WTC11 (cell line): ENCODE data around the gene TRIM29.

Experiments
- CDX4 ChIP-seq: fragments of 250-450 bp; sonication (Bioruptor Pico); IDR thresholded peaks from 2 replicates; pipeline ENCODE4 v1.9.0; 2021; ENCODE audit warnings: moderate library complexity, mild to moderate bottlenecking, inconsistent platforms, borderline replicate concordance
- CTCF ChIP-seq: fragments of 200-600 bp; IDR thresholded peaks from 2 replicates; pipeline ENCODE4 v1.8.0; 2022; ENCODE audit warnings: antibody characterized with exemption
- ETV6 ChIP-seq: sonication (generic); formaldehyde crosslinking; IDR thresholded peaks from 2 replicates; pipeline ENCODE4 v1.8.1; 2022; ENCODE audit warnings: mild to moderate bottlenecking, missing genetic modification reagents
- ZNF232 ChIP-seq: sonication (generic); formaldehyde crosslinking; IDR thresholded peaks from 2 replicates; pipeline ENCODE4 v1.8.0; 2022; ENCODE audit warnings: mild to moderate bottlenecking, missing genetic modification reagents
- TF ChIP-seq, protein P1 (sequence below): sonication (generic); formaldehyde crosslinking; IDR thresholded peaks from 2 replicates; pipeline ENCODE4 v1.8.1; 2022; ENCODE audit warnings: low read depth, missing genetic modification reagents, borderline replicate concordance
- TF ChIP-seq, protein P2 (sequence below): sonication (generic); formaldehyde crosslinking; IDR thresholded peaks from 2 replicates; pipeline ENCODE4 v1.8.1; 2022; ENCODE audit warnings: missing genetic modification reagents, borderline replicate concordance

DNA sequence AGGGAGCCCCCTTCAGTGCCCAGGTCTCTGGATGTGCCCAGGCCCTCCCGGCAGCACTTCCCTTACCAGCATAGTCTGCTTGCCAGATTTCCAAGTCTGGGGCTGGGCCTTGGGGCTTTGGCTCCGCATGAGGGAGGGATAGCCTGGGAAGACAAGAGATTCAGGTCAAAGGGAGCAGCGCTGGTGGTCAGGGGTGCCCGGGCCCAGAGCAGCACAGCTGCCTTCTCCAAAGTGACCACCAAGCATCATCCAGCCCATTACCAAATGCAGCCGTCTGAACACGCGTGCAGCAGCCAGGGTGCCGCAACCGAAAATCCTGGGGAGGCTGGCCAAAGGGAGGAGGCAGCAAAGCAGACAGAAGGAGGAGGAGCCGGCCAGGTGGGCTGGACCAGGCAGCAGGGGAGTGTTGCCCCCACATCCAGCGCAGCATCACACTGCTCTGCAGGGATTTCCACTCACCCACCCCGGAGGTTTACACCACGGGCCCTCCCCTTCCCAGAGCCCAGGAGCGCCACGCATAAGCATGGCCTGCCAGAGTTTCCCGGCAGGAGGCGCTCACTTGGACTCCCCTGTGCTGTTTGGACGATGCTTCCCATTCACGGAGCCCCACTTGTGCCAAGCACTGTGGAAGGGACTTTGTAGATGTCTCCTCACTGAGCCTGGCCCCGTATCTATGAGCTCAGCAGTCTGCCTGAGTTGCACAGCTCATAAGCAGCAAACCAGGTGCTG is 22.5 kb downstream of the TRIM29 start:
- TF ChIP-seq ZNF232 (CRISPR knock-in tag) (no peak), CTCF (no peak), ETV6 (CRISPR knock-in tag) (no peak), CDX4 (CRISPR knock-in tag) (no peak)
- TF ChIP-seq, protein P1, sequence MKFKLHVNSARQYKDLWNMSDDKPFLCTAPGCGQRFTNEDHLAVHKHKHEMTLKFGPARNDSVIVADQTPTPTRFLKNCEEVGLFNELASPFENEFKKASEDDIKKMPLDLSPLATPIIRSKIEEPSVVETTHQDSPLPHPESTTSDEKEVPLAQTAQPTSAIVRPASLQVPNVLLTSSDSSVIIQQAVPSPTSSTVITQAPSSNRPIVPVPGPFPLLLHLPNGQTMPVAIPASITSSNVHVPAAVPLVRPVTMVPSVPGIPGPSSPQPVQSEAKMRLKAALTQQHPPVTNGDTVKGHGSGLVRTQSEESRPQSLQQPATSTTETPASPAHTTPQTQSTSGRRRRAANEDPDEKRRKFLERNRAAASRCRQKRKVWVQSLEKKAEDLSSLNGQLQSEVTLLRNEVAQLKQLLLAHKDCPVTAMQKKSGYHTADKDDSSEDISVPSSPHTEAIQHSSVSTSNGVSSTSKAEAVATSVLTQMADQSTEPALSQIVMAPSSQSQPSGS (CRISPR knock-in tag): no peak
- TF ChIP-seq, protein P2, sequence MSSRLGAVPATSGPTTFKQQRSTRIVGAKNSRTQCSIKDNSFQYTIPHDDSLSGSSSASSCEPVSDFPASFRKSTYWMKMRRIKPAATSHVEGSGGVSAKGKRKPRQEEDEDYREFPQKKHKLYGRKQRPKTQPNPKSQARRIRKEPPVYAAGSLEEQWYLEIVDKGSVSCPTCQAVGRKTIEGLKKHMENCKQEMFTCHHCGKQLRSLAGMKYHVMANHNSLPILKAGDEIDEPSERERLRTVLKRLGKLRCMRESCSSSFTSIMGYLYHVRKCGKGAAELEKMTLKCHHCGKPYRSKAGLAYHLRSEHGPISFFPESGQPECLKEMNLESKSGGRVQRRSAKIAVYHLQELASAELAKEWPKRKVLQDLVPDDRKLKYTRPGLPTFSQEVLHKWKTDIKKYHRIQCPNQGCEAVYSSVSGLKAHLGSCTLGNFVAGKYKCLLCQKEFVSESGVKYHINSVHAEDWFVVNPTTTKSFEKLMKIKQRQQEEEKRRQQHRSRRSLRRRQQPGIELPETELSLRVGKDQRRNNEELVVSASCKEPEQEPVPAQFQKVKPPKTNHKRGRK (CRISPR knock-in tag): no peak
